GM12865 (cell line): ENCODE results near the gene HES5.

Source experiments
- DNase-seq: peaks from one replicate; pipeline ENCODE4 v3.0.0; 2010; ENCODE audit warnings: low read depth
- H3K4me3 ChIP-seq: 2 replicates; pipeline ENCODE4 v1.5.1; 2011; ENCODE audit warnings: mild to moderate bottlenecking, low read depth, low read length, control low read depth
- CTCF ChIP-seq: IDR thresholded peaks from 2 replicates; pipeline ENCODE4 v1.5.1; 2011; ENCODE audit warnings: low read length, control low read depth, low read depth, inconsistent platforms; ENCODE audit not compliant: insufficient read depth; ENCODE audit errors: missing control alignments

HES5 gene

GRCh38 chr1:2538376-2538775, 8.3 kb upstream of the HES5 start:
- no peak for TF ChIP-seq CTCF
- no peak for DNase-seq
- H3K4me3 ChIP-seq = no peak overlapping the region

GRCh38 chr1:2537784-2538115, 7.7 kb upstream of the HES5 start:
- DNase-seq = no peak
- TF ChIP-seq CTCF = no peak
- H3K4me3 ChIP-seq = no peak overlapping the region

- no peak for DNase-seq
- TF ChIP-seq CTCF = no peak
- H3K4me3 ChIP-seq = no peak overlapping the region
Observed at GRCh38 chr1:2535981-2536380, 5.9 kb upstream of the HES5 start.

- no peak overlapping the region for H3K4me3 ChIP-seq
- DNase-seq = no peak
- TF ChIP-seq CTCF = no peak
Observed at GRCh38 chr1:2535455-2535854, 5.4 kb upstream of the HES5 start.

GRCh38 chr1:2534687-2535441, 4.8 kb upstream of the HES5 start:
- DNase-seq = no peak
- TF ChIP-seq CTCF = no peak
- no peak overlapping the region for H3K4me3 ChIP-seq

GRCh38 chr1:2534315-2534686, 4.2 kb upstream of the HES5 start:
- no peak for TF ChIP-seq CTCF
- no peak for DNase-seq

GRCh38 chr1:2533365-2533764, 3.3 kb upstream of the HES5 start:
- H3K4me3 ChIP-seq = no peak overlapping the region
- DNase-seq = no peak
- TF ChIP-seq CTCF = no peak

More at GRCh38 chr1:2534315-2534686, 4.2 kb upstream of the HES5 start:
- H3K4me3 ChIP-seq = no peak overlapping the region
